WTC11 (cell line): Measurements from ENCODE around the gene PILRB. TPM values are rescaled to one million over a fixed set of nuclear protein-coding genes. Genes with fewer than 3 reads are reported as not detected.

Experiments
- ATAC-seq: fragments of 200-7000 bp; cut with Tn5 transposase; 2 replicates; pipeline ENCODE4 v1.10.0; 2021; ENCODE audit warnings: mild to moderate bottlenecking, moderate library complexity
- CTCF ChIA-PET: fragments of 300-600 bp; sonication (Branson Sonifier 250); formaldehyde crosslinking; loops from one replicate; lab custom pipeline; 2021; ENCODE audit warnings: antibody characterized with exemption; lab: Charles Lee
- POLR2A ChIA-PET: fragments of 350-600 bp; sonication (Branson Sonifier 250); formaldehyde crosslinking; loops from one replicate; lab custom pipeline; 2021; ENCODE audit warnings: antibody characterized with exemption; lab: Charles Lee
- DNase-seq: peaks from one replicate; pipeline ENCODE4 v3.0.0; 2021; ENCODE audit warnings: low spot score
- H3K27ac Mint-ChIP-seq: 2 replicates; pipeline ENCODE4 v1.8.0; 2021; ENCODE audit warnings: mixed read lengths
- H3K27me3 Mint-ChIP-seq: 2 replicates; pipeline ENCODE4 v1.8.0; 2021; ENCODE audit warnings: low read depth, mild to moderate bottlenecking, moderate library complexity, mixed read lengths
- H3K36me3 Mint-ChIP-seq: 2 replicates; pipeline ENCODE4 v1.8.0; 2021; ENCODE audit warnings: mixed read lengths
- H3K4me1 Mint-ChIP-seq: 2 replicates; pipeline ENCODE4 v1.8.0; 2022; ENCODE audit warnings: mixed read lengths
- H3K4me3 Mint-ChIP-seq: 2 replicates; pipeline ENCODE4 v1.8.0; 2021; ENCODE audit warnings: mild to moderate bottlenecking, moderate library complexity, mixed read lengths
- H3K9me3 Mint-ChIP-seq: 2 replicates; pipeline ENCODE4 v1.8.0; 2021; ENCODE audit warnings: mixed read lengths
- ATF1 ChIP-seq: sonication (generic); formaldehyde crosslinking; IDR thresholded peaks from 2 replicates; pipeline ENCODE4 v1.8.1; 2023; ENCODE audit warnings: mild to moderate bottlenecking, moderate library complexity, missing genetic modification reagents
- ATF6 ChIP-seq: sonication (generic); formaldehyde crosslinking; IDR thresholded peaks from 2 replicates; pipeline ENCODE4 v1.8.1; 2023; ENCODE audit warnings: mild to moderate bottlenecking, missing genetic modification reagents
- CDX4 ChIP-seq: fragments of 250-450 bp; sonication (Bioruptor Pico); IDR thresholded peaks from 2 replicates; pipeline ENCODE4 v1.9.0; 2021; ENCODE audit warnings: moderate library complexity, mild to moderate bottlenecking, inconsistent platforms, borderline replicate concordance
- CTCF ChIP-seq: fragments of 200-600 bp; IDR thresholded peaks from 2 replicates; pipeline ENCODE4 v1.8.0; 2022; ENCODE audit warnings: antibody characterized with exemption
- ESRRA ChIP-seq: sonication (generic); formaldehyde crosslinking; IDR thresholded peaks from 2 replicates; pipeline ENCODE4 v1.8.1; 2022; ENCODE audit warnings: mild to moderate bottlenecking, missing genetic modification reagents, borderline replicate concordance
- FOXJ3 ChIP-seq: sonication (generic); formaldehyde crosslinking; IDR thresholded peaks from 2 replicates; pipeline ENCODE4 v1.9.0; 2021; ENCODE audit warnings: missing genetic modification reagents, mild to moderate bottlenecking, borderline replicate concordance
- FOXP4 ChIP-seq: sonication (generic); formaldehyde crosslinking; IDR thresholded peaks from 2 replicates; pipeline ENCODE4 v1.8.0; 2022; ENCODE audit warnings: mild to moderate bottlenecking, missing genetic modification reagents
- GTF2I ChIP-seq: fragments of 250-450 bp; sonication (Bioruptor Pico); conservative IDR thresholded peaks from 2 replicates; pipeline ENCODE4 v1.4.0; 2021; ENCODE audit warnings: mild to moderate bottlenecking
- HMGXB4 ChIP-seq: sonication (generic); formaldehyde crosslinking; IDR thresholded peaks from 2 replicates; pipeline ENCODE4 v1.8.1; 2023; ENCODE audit warnings: mild to moderate bottlenecking, moderate library complexity, missing genetic modification reagents
- MYBL2 ChIP-seq: sonication (generic); formaldehyde crosslinking; IDR thresholded peaks from 2 replicates; pipeline ENCODE4 v1.8.1; 2023; ENCODE audit warnings: mild to moderate bottlenecking, moderate library complexity, missing genetic modification reagents
- NFATC4 ChIP-seq: fragments of 250-450 bp; sonication (Bioruptor Pico); IDR thresholded peaks from 2 replicates; pipeline ENCODE4 v1.9.0; 2021; ENCODE audit warnings: mild to moderate bottlenecking
- NFYB ChIP-seq: sonication (generic); formaldehyde crosslinking; conservative IDR thresholded peaks from 2 replicates; pipeline ENCODE4 v1.8.0; 2022; ENCODE audit warnings: low read depth, missing genetic modification reagents
- PREB ChIP-seq: sonication (generic); formaldehyde crosslinking; IDR thresholded peaks from 2 replicates; pipeline ENCODE4 v1.8.1; 2022; ENCODE audit warnings: mild to moderate bottlenecking, missing genetic modification reagents, moderate library complexity, borderline replicate concordance
- SMAD3 ChIP-seq: sonication (generic); formaldehyde crosslinking; IDR thresholded peaks from 2 replicates; pipeline ENCODE4 v1.8.0; 2022; ENCODE audit warnings: missing genetic modification reagents, mild to moderate bottlenecking, borderline replicate concordance
- SP1 ChIP-seq: sonication (generic); formaldehyde crosslinking; conservative IDR thresholded peaks from 2 replicates; pipeline ENCODE4 v1.8.1; 2022; ENCODE audit warnings: missing genetic modification reagents
- TEAD1 ChIP-seq: sonication (generic); formaldehyde crosslinking; IDR thresholded peaks from 2 replicates; pipeline ENCODE4 v1.8.0; 2022; ENCODE audit warnings: mild to moderate bottlenecking, missing genetic modification reagents
- ZBTB21 ChIP-seq: sonication (generic); formaldehyde crosslinking; IDR thresholded peaks from 2 replicates; pipeline ENCODE4 v1.8.1; 2023; ENCODE audit warnings: mild to moderate bottlenecking, missing genetic modification reagents, borderline replicate concordance
- ZNF219 ChIP-seq: sonication (generic); formaldehyde crosslinking; IDR thresholded peaks from 2 replicates; pipeline ENCODE4 v1.8.0; 2023; ENCODE audit warnings: missing genetic modification reagents, mild to moderate bottlenecking, borderline replicate concordance
- total RNA-seq: library from RNA; stranded (reverse); gene quantifications from 3 replicates; pipeline ENCODE4 v1.2.3, GENCODE V29; 2021

The PILRB gene
- total RNA-seq, 1 experiment from 2014 or later, result 30.7 TPM

GRCh38 chr7:100394077-100394476 is 36.2 kb downstream of the PILRB start:
- Mint-ChIP-seq H3K36me3 (no peaks in the 10 kb centered on the region), H3K9me3 (no peaks in the 10 kb centered on the region), H3K27me3 (no peaks in the 10 kb centered on the region; the same call in none of the 2 replicates), H3K4me1 (peaks cover 17% of the 10 kb centered on the region), H3K27ac (no peak overlapping the region), H3K4me3 (no peak overlapping the region)
- ChIA-PET POLR2A (no interaction called here), CTCF (interaction anchor here (0.5 to 2.1 kb wide), 5 partner anchors 8 to 21 kb away, joined by 3 to 14 read pairs (median 3); no protein-coding TSS in a partner anchor)
- ATAC-seq (no peak), DNase-seq (no peak)
- TF ChIP-seq CTCF (no peak), NFATC4 (CRISPR knock-in tag) (no peak), SMAD3 (CRISPR knock-in tag) (no peak), TEAD1 (CRISPR knock-in tag) (no peak), MYBL2 (no peak), ZNF219 (CRISPR knock-in tag) (no peak), CDX4 (CRISPR knock-in tag) (no peak)

- CTCF ChIA-PET, result interaction anchor here (1.5 to 1.6 kb wide), 2 partner anchors 11 to 15 kb away, joined by 6 to 7 read pairs; no protein-coding TSS in a partner anchor
- Mint-ChIP-seq H3K36me3 (no peaks in the 10 kb centered on the region), H3K4me3 (no peak overlapping the region), H3K27ac (no peak overlapping the region), H3K9me3 (no peaks in the 10 kb centered on the region), H3K4me1 (peaks cover 13% of the 10 kb centered on the region), H3K27me3 (peaks cover 15% of the 10 kb centered on the region)
- DNase-seq (no peak), ATAC-seq (no peak)
- TF ChIP-seq ESRRA, result no peak
- no peak for TF ChIP-seq GTF2I (CRISPR knock-in tag)
- TF ChIP-seq SMAD3 (CRISPR knock-in tag), result no peak
- TF ChIP-seq ATF6, result no peak
- TF ChIP-seq, all 79 proteins: peak for 0
- POLR2A ChIA-PET, result no interaction called here
These were observed 38.6 kb downstream of the PILRB start for GRCh38 chr7:100396421-100396982.

GRCh38 chr7:100397315-100398081 is 39.6 kb downstream of the PILRB start:
- ATAC-seq (peak; percentile 71), DNase-seq (peak; percentile 18)
- Mint-ChIP-seq H3K36me3 (no peaks in the 10 kb centered on the region), H3K27ac (no peak overlapping the region), H3K4me3 (no peak overlapping the region), H3K27me3 (peaks cover 24% of the 10 kb centered on the region), H3K4me1 (peaks cover 13% of the 10 kb centered on the region), H3K9me3 (no peaks in the 10 kb centered on the region)
- POLR2A ChIA-PET, result no interaction called here
- CTCF ChIA-PET, result interaction anchor here (0.5 to 2.0 kb wide), 8 partner anchors 8 to 229 kb away, joined by 3 to 15 read pairs (median 4); partner anchors contain the start of gene GAL3ST4
- TF ChIP-seq ZBTB21 (CRISPR knock-in tag) (no peak), SP1 (no peak), FOXP4 (no peak), HMGXB4 (CRISPR knock-in tag) (no peak), CTCF (no peak), PREB (CRISPR knock-in tag) (no peak), FOXJ3 (CRISPR knock-in tag) (no peak), ATF1 (CRISPR knock-in tag) (no peak), ZNF219 (CRISPR knock-in tag) (no peak), NFYB (no peak)
